Measurements from ENCODE around the gene SMIM11.
"Not testable (repeated sequence)": the region's sequence is repeated elsewhere in the genome, so short reads cannot be mapped to it uniquely, and the experiment has no call there.

The SMIM11 gene

DNA sequence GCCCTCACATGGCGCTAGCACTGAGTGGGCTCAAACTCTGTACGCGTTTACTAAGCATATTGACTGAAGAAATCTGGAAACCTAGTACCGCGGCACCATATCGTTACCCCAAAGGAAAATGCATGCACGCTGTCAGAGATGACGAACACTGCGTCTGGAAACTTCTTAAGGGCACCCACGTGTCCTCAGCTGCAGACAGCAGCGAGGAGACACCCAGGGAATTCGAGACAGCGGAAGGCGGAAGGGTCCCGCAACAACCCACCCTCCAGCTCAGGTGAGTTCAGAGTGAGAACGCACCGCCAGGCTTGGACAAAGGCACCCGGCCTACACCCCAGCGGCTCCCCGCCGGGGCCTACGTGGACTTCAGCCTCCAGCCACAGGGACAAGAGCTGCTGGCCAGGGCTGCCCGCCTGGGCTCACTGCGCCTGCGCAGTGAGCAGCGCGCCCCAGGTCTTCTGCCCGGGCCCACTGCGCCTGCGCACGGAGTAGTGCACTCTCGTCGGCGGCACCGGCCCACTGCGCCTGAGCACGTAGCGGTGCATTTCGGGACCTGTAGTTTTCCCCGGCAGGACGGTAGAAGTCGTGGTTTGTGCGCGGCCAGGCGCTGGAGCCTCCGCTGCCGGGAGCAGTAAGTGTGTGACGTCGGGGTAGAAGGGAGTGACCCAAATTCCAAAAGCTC, at the start of gene SMIM11:
Gene SMIM11, plus strand, starts transcription at position 568 of the 679 bp plus-strand sequence. CDS start 3,998 bp downstream, outside the sequence.
- not testable (repeated sequence) for DNase-seq (ENCODE audit: low spot score)

GRCh38 chr21:34330055-34330454, 45.3 kb upstream of the SMIM11 start:
- DNase-seq (ENCODE audit: low spot score), result no peak

GRCh38 chr21:34331726-34332125, 43.6 kb upstream of the SMIM11 start:
- no peak for DNase-seq (ENCODE audit: low spot score)

- no peak for DNase-seq (ENCODE audit: low spot score)
Observed at GRCh38 chr21:34332347-34332746, 43.0 kb upstream of the SMIM11 start.

- no peak for DNase-seq (ENCODE audit: low spot score)
Observed at GRCh38 chr21:34333121-34333739, 42.1 kb upstream of the SMIM11 start.

DNA sequence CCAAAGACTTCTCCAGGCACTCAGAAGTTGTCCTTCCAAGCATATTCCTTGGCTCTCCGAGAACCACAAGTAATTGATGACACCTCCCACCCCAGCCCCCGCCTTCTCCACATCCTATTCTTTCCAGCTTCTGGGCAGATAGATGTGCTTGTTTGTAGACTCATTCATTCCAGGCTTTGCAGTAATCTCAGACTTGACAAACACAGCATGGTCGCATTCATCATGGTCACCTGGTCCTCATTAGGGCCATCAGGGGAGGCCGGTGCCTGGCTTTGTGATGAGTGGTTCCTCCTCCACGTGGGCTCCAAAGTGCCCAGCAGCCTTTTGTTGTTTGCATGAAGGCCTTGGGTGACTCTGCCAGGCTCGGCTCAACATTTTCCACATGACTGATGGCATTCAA, 40.0 kb upstream of the SMIM11 start:
- DNase-seq (ENCODE audit: low spot score), result no peak

DNA sequence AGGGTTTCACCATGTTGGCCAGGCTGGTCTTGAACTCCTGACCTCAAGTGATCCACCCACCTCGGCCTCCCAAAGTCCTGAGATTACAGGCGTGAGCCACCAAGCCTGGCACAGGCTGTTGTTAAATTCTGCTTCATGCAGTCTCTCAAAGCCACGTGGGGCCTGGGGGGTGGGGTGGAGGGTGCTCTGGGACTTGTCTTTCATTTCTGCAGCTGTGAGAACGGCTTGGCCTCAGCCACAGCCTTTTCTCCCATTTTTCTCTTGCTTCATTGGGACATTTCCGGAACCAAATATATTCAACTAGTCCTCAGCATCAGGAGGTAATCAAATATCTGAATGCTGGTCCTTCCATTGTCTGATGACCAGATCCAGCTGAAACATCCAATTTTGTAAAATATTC, 39.1 kb upstream of the SMIM11 start:
- no peak for DNase-seq (ENCODE audit: low spot score)

- no peak for DNase-seq (ENCODE audit: low spot score)
Observed at GRCh38 chr21:34336756-34337391, 38.4 kb upstream of the SMIM11 start.

GRCh38 chr21:34337741-34338140, 37.6 kb upstream of the SMIM11 start:
- no peak for DNase-seq (ENCODE audit: low spot score)

GRCh38 chr21:34338226-34338625, 37.1 kb upstream of the SMIM11 start:
- DNase-seq (ENCODE audit: low spot score), result no peak

GRCh38 chr21:34340061-34340460, 35.2 kb upstream of the SMIM11 start:
- no peak for DNase-seq (ENCODE audit: low spot score)

- DNase-seq (ENCODE audit: low spot score), result no peak
Observed at GRCh38 chr21:34342476-34342875, 32.8 kb upstream of the SMIM11 start.

GRCh38 chr21:34343347-34343746, 32.0 kb upstream of the SMIM11 start:
- no peak for DNase-seq (ENCODE audit: low spot score)

GRCh38 chr21:34343838-34344381, 31.4 kb upstream of the SMIM11 start:
- DNase-seq (ENCODE audit: low spot score), result no peak

DNA sequence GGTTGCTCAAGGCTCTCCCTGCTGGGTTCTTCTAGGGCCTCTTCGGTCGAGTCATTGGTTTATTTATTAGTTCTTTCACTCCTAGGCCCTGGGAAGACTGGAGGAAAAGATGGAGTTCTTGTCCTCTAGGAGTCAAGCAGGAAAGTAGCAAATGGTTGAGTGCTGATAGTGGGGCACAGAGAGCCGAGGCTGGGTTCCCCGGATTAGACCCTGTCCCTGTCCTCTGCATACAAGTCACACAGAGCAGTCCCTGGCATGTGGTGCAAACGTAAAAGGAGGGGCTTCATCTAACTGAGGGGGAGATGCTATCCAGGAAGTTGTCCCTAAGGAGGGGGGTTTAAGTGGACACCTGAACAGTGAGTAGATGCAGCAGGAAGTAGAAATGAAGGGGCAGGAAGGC, 30.7 kb upstream of the SMIM11 start:
- no peak for DNase-seq (ENCODE audit: low spot score)

- no peak for DNase-seq (ENCODE audit: low spot score)
Observed at GRCh38 chr21:34345091-34345871, 30.0 kb upstream of the SMIM11 start.

DNA sequence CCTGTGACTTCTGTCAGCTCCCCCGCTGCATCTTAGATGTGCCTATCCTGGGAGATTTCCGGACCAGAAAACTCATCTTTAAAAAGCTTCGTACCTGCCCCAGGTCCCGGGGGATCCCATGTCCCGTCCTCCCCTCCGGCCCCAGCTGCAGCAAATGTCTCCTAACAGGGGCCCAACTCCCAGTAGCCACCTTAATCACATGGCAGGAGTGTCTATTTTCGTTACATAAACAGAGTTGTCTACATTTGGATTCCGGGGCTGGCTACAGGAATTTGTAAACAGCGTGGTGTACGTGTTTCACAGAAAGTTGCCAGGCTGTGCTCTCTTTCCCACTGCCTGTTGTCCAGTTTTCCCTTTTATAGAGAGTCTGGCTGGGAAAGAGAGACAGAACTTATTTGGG, 29.4 kb upstream of the SMIM11 start:
- no peak for DNase-seq (ENCODE audit: low spot score)

DNA sequence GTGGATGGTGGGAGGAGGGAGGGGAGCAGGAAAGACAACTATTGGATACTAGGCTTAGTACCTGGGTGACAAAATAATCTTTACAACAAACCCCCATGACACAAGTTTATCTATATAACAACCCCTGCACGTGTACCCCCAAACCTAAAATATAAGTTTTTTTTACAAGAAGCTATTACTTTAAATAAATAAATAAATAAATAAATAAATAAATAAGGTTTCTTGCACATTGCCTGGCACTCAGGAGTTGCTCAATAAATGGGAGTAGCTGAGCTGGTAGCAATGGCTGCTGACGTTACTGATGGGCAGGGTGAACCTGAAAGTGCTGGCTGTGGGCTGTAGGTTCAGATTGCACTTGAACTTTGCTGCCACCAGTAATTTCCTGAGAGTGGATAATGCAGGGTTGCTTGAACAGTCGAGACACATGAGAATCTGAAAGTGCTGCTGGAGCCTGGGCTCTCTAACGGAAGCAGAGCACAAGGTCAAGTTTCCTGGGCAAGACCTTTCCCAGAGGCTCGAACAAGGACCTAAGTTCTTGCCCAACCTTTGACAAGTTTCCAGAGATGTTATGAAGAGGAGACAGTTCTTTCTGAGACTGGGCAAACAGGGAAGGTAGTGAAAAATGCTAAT, 26.3 kb upstream of the SMIM11 start:
- no peak for DNase-seq (ENCODE audit: low spot score)

GRCh38 chr21:34351786-34352241, 23.5 kb upstream of the SMIM11 start:
- DNase-seq (ENCODE audit: low spot score), result peak; percentile 25

GRCh38 chr21:34352556-34352955, 22.8 kb upstream of the SMIM11 start:
- DNase-seq (ENCODE audit: low spot score), result no peak

DNA sequence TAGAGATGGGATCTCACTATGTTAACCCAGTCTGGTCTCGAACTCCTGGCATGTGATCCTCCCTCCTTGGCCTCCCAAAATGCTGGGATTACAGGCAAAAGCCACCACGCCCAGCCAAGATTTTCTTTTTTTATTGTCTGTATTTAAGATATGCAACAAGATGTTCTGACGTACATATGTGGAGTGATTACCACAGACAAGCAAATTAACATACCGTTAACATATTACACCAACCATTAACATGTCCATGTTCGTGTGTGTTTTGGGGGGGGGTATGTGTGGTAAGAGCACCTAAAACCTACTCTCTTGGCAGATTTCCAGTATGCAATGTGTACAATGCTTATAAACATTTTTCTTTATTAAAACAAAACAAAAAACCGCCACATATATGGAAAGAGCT, 22.1 kb upstream of the SMIM11 start:
- DNase-seq (ENCODE audit: low spot score), result no peak

- no peak for DNase-seq (ENCODE audit: low spot score)
Observed at GRCh38 chr21:34354836-34355235, 20.5 kb upstream of the SMIM11 start.
